Karpas-422 (cell line): ENCODE results near the gene ARHGEF28. TPM values are rescaled to one million over a fixed set of nuclear protein-coding genes. Genes with fewer than 3 reads are reported as not detected.

Experiments
- DNase-seq: peaks from one replicate; pipeline ENCODE4 v3.0.0-alpha.2; 2015
- H2AFZ ChIP-seq: fragments of 200-600 bp; sonication (generic); 2 replicates; pipeline ENCODE4 v1.6.1; 2014; ENCODE audit warnings: antibody characterized with exemption, low read length, mixed read lengths
- H3K27ac ChIP-seq: fragments of 200-600 bp; sonication (generic); 2 replicates; pipeline ENCODE4 v1.5.1; 2014; ENCODE audit warnings: mild to moderate bottlenecking, low read length, moderate library complexity
- H3K27me3 ChIP-seq: fragments of 200-600 bp; sonication (generic); 2 replicates; pipeline ENCODE4 v1.6.1; 2014; ENCODE audit warnings: low read length, mixed read lengths
- H3K36me3 ChIP-seq: fragments of 200-600 bp; sonication (generic); 2 replicates; pipeline ENCODE4 v1.6.1; 2014; ENCODE audit warnings: low read length, mixed read lengths; ENCODE audit not compliant: insufficient read depth
- H3K4me1 ChIP-seq: fragments of 200-600 bp; sonication (generic); 2 replicates; pipeline ENCODE4 v1.6.1; 2014; ENCODE audit warnings: mild to moderate bottlenecking, low read length, mixed read lengths
- H3K4me2 ChIP-seq: fragments of 200-600 bp; sonication (generic); 2 replicates; pipeline ENCODE4 v1.6.1; 2014; ENCODE audit warnings: low read length, low read depth, mild to moderate bottlenecking; ENCODE audit not compliant: poor library complexity, severe bottlenecking
- H3K4me3 ChIP-seq: fragments of 200-600 bp; sonication (generic); 2 replicates; pipeline ENCODE4 v1.5.1; 2014; ENCODE audit warnings: mild to moderate bottlenecking, antibody characterized with exemption, low read length, mixed read lengths
- H3K79me2 ChIP-seq: fragments of 200-600 bp; sonication (generic); 2 replicates; pipeline ENCODE4 v1.6.1; 2014; ENCODE audit warnings: mild to moderate bottlenecking, low read length, mixed read lengths
- H3K9ac ChIP-seq: fragments of 200-600 bp; sonication (generic); 2 replicates; pipeline ENCODE4 v1.6.0; 2014; ENCODE audit warnings: low read length
- H3K9me2 ChIP-seq: fragments of 200-600 bp; sonication (generic), shearing (Covaris generic); replicated peaks from 2 replicates; pipeline ENCODE4 v1.6.0; 2014; ENCODE audit warnings: mild to moderate bottlenecking, low read length, moderate library complexity; ENCODE audit not compliant: insufficient read depth
- H3K9me3 ChIP-seq: fragments of 300-700, 200-600 bp; sonication (generic); 2 replicates; pipeline ENCODE4 v1.6.1; 2014; ENCODE audit warnings: low read length, mixed read lengths
- H4K20me1 ChIP-seq: fragments of 200-600 bp; sonication (generic); 2 replicates; pipeline ENCODE4 v1.6.1; 2014; ENCODE audit warnings: mild to moderate bottlenecking, antibody characterized with exemption, low read length, low read depth; ENCODE audit not compliant: insufficient read depth
- total RNA-seq: library from RNA; depleted of rRNA; stranded (reverse); fragments of >200 nt; shearing (Covaris generic); gene quantifications from 2 replicates; pipeline ENCODE4 v1.2.3, GENCODE V29; 2014; ENCODE audit warnings: low replicate concordance

ARHGEF28 gene
- total RNA-seq, 1 experiment from 2014 or later, result not detected

DNA sequence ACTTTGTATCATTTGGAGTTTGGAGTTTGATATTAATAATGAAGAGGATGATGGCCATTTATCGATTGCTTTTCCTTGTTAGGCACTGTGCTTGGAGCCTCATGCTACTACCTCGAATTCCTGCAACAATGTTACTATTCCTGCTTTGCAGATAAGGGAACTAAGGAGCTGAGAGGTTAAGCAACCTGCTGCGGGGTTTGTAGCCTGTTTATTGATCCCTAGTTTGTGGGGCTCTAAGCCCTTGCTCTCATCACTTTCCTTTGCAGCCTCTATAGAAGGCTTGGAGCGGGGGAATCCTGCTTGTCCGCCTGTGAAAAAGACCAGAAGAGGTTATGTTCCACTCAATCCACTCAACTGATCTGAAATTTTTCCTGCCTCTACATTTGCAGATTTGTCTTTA, 15.8 kb downstream of the ARHGEF28 start:
- Histone ChIP-seq H3K27me3 (no peaks in the 10 kb centered on the region), H3K9me2 (no peaks in the 10 kb centered on the region), H4K20me1 (no peaks in the 10 kb centered on the region), H3K9ac (no peak overlapping the region), H3K4me3 (no peak overlapping the region), H3K27ac (no peak overlapping the region), H3K4me2 (no peak overlapping the region), H2AFZ (no peak overlapping the region), H3K4me1 (peaks cover 6% of the 10 kb centered on the region), H3K9me3 (no peaks in the 10 kb centered on the region), H3K79me2 (no peaks in the 10 kb centered on the region), H3K36me3 (no peaks in the 10 kb centered on the region)
- no peak for DNase-seq

DNA sequence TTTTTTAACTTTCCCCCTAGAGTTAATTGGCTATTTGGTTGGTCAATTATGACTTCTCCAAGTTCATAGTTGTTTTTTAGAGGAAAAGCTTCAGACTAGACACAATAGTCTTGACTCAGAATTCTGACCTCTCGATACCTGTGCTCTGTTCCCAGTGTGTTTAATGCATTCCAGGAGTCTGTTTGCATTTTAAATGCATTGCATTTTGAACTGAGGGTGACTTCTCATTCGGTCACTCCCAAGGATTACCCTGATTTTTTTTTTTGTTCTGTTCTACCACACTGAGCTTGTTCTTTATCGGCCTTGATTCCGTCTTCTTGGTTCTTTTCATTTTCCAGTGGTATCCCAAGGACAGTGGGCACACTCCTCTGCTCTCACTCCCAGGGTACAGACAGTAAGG, 16.3 kb downstream of the ARHGEF28 start:
- Histone ChIP-seq H3K4me3 (no peak overlapping the region), H4K20me1 (no peaks in the 10 kb centered on the region), H3K27ac (no peak overlapping the region), H3K9me3 (no peaks in the 10 kb centered on the region), H3K9ac (no peak overlapping the region), H3K27me3 (no peaks in the 10 kb centered on the region), H3K36me3 (no peaks in the 10 kb centered on the region), H3K9me2 (no peaks in the 10 kb centered on the region), H2AFZ (no peak overlapping the region), H3K4me2 (no peak overlapping the region), H3K4me1 (peaks cover 6% of the 10 kb centered on the region), H3K79me2 (no peaks in the 10 kb centered on the region)
- no peak for DNase-seq

DNA sequence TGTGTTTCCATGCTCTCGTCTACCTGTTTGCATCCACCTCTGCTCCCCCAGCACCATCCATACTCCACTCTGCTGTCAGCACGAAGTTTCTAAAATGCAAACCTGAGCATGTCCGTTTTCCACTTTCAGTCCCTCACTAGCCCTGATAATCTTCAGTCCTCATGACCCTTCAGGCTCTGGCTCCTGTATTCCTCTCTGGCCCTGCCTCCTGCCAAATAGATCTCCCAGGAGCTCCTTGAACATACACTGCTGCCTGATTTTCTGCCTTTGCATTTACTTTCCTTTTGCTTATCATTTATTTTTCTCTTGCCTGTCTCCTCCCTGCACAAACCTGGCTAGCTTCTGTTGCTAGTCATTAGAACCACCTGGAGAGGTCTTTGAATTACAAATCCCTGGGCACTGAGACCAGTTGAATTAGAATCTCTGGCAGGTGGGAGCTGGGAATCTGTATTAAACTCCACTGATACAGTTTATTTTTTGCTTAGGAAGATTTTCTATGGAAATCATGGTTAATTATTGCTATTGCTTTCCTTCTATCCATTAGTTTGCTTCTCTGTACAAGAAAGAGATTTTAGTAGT, 18.5 kb downstream of the ARHGEF28 start:
- DNase-seq, result no peak
- no peaks in the 10 kb centered on the region for H3K79me2 ChIP-seq

DNA sequence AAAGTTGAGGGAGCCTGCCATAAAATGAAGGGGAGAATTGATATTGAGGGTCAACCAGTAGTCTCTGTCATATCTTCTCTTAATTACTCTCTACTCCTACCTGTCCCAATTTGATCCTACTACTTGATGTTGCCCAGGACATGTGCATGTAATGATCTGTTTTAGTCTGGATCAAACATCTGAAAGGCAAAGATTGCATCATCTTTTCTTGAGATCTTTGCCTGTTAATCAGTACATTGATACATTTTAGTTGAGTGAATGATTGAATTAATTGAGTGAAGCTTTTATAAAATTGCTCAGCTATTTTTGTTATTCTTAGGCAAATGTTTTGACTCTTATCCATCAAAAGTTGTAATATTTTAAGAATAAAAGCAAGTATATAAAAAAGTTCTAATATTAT, 21.7 kb downstream of the ARHGEF28 start:
- no peak for DNase-seq
- Histone ChIP-seq H3K4me1 (no peaks in the 10 kb centered on the region), H3K36me3 (no peaks in the 10 kb centered on the region), H4K20me1 (no peaks in the 10 kb centered on the region), H3K9ac (no peak overlapping the region), H3K9me2 (no peaks in the 10 kb centered on the region), H3K9me3 (no peaks in the 10 kb centered on the region), H3K27me3 (no peaks in the 10 kb centered on the region), H3K79me2 (no peaks in the 10 kb centered on the region), H3K4me2 (no peak overlapping the region), H3K27ac (no peak overlapping the region), H3K4me3 (no peak overlapping the region), H2AFZ (no peak overlapping the region)

More for the DNA sequence above, 18.5 kb downstream of the ARHGEF28 start:
- Histone ChIP-seq H3K27ac (no peak overlapping the region), H3K4me3 (no peak overlapping the region), H3K9ac (no peak overlapping the region), H3K4me1 (peaks cover 6% of the 10 kb centered on the region), H3K4me2 (no peak overlapping the region), H3K36me3 (no peaks in the 10 kb centered on the region), H3K9me2 (no peaks in the 10 kb centered on the region), H3K9me3 (no peaks in the 10 kb centered on the region), H3K27me3 (no peaks in the 10 kb centered on the region), H4K20me1 (no peaks in the 10 kb centered on the region), H2AFZ (no peak overlapping the region)

DNA sequence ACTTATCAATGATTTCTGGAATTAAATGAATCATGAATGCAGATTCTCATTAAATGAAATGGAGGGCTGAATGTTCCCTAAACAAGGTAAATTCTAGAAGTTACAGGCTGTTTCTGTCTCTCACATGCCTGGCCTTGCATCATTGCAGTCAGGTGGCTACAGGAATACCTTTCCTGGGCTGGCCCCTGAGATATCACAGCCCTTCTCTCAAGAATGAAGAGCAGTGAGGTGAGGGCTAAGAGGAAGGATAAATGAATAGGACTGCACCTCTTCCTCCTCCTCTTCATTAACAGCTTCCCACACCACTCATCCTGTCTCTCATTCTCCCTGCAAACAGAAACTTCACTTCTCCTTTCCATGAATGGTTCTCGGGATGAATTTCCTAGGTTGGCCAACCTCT, 22.5 kb downstream of the ARHGEF28 start:
- Histone ChIP-seq H3K9me2 (no peaks in the 10 kb centered on the region), H3K4me2 (no peak overlapping the region), H3K9ac (no peak overlapping the region), H3K4me1 (no peaks in the 10 kb centered on the region), H3K36me3 (no peaks in the 10 kb centered on the region), H4K20me1 (no peaks in the 10 kb centered on the region), H3K27ac (no peak overlapping the region), H3K9me3 (no peaks in the 10 kb centered on the region), H3K27me3 (no peaks in the 10 kb centered on the region), H3K4me3 (no peak overlapping the region), H3K79me2 (no peaks in the 10 kb centered on the region), H2AFZ (no peak overlapping the region)
- no peak for DNase-seq

DNA sequence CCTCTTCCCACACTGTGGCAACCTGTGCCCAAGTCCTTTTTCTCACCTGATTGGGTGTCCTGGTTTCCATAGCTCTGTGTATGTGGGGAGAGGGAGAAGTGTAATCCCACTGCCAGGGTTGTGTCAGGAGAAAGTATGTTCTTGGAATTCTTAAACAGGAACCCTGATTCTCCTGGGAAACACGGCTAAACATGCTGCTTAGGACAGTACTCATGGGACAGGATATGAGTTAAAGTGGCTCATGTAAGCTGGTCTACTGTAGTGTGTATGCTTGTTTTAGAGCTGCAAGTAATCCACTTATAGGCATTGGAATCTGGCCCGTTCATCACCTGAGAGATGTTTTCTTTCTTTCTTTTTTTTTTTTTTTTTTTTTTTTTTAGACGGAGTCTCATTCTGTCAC, 23.9 kb downstream of the ARHGEF28 start:
- Histone ChIP-seq H3K79me2 (no peaks in the 10 kb centered on the region), H3K4me1 (no peaks in the 10 kb centered on the region), H3K9ac (no peak overlapping the region), H3K27ac (no peak overlapping the region), H4K20me1 (no peaks in the 10 kb centered on the region), H3K9me3 (no peaks in the 10 kb centered on the region), H2AFZ (no peak overlapping the region), H3K4me2 (no peak overlapping the region), H3K36me3 (no peaks in the 10 kb centered on the region), H3K9me2 (no peaks in the 10 kb centered on the region), H3K27me3 (no peaks in the 10 kb centered on the region), H3K4me3 (no peak overlapping the region)
- no peak for DNase-seq

DNA sequence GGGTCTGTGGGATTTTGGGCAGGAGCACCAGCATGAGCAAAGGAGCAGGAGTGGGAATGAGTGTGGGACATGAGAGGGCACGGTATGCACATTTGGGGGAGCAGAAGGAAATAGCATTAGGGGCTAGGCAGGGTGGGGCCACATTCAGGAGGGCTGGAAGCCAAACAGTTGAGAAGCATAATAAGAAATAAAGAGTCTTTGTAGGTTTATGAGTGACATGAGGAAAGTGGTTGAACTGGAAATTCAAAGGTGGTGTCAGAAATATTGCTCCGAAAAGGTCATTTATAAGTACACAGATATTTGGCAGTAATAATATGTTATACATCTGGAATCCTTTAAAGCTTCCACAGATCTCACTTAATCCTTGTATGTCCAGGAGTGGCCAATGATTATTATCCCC, 26.4 kb downstream of the ARHGEF28 start:
- Histone ChIP-seq H3K9me2 (no peaks in the 10 kb centered on the region), H3K9ac (no peak overlapping the region), H3K36me3 (no peaks in the 10 kb centered on the region), H3K4me1 (no peaks in the 10 kb centered on the region), H3K4me2 (no peak overlapping the region), H3K4me3 (no peak overlapping the region), H3K27me3 (no peaks in the 10 kb centered on the region), H2AFZ (no peak overlapping the region), H3K79me2 (no peaks in the 10 kb centered on the region), H3K27ac (no peak overlapping the region), H3K9me3 (no peaks in the 10 kb centered on the region), H4K20me1 (no peaks in the 10 kb centered on the region)
- DNase-seq, result no peak

DNA sequence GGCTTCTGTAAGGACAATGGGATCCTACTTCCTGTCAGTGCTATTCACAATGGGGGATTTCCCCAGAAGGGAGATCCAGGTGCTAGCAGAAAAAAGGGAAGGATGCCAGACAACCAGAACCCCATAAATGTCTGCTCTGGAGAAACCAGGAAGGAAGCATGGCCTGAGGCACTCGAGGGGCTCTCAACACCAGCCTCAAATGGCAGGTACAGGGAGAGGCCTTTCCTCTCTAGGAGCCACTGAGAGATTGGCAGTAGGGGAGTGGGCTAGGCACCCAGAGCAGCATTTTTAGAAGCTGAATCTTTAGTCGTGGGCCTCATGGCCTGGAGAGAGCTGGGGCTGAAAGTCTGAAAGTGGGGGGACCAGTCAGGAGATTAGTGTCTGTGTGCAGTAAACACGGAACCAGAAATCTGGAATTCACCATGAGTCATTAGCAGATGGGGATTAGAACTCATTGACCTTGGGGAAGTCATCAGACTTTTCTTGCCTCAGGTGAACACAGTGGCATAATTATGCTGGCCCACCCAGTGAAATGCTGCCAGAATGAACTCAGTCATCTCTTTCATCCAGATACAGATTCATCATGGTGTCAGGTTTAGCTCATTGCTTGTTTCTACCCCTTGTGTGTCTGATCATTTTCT, 28.3 kb downstream of the ARHGEF28 start:
- no peak overlapping the region for H2AFZ ChIP-seq
- no peaks in the 10 kb centered on the region for H3K36me3 ChIP-seq
- no peaks in the 10 kb centered on the region for H3K9me3 ChIP-seq
- no peak overlapping the region for H3K4me3 ChIP-seq
- no peaks in the 10 kb centered on the region for H4K20me1 ChIP-seq
- H3K9ac ChIP-seq, result no peak overlapping the region
- no peak for DNase-seq
- H3K4me2 ChIP-seq, result no peak overlapping the region
- no peaks in the 10 kb centered on the region for H3K9me2 ChIP-seq
- H3K79me2 ChIP-seq, result no peaks in the 10 kb centered on the region
- no peaks in the 10 kb centered on the region for H3K27me3 ChIP-seq
- no peaks in the 10 kb centered on the region for H3K4me1 ChIP-seq
- H3K27ac ChIP-seq, result no peak overlapping the region
